Raji (cell line): ENCODE data around the gene PEX10.

Source experiments
- POLR2A ChIP-seq: IDR thresholded peaks from 2 replicates; pipeline ENCODE4 v1.6.1; 2011; ENCODE audit warnings: low read depth, low read length, control low read depth; ENCODE audit not compliant: insufficient read depth

The PEX10 gene

GRCh38 chr1:2430592-2430973, 18.2 kb upstream of the PEX10 start:
- no peak for TF ChIP-seq POLR2A

- no peak for TF ChIP-seq POLR2A
Measured at GRCh38 chr1:2429780-2430591, 17.6 kb upstream of the PEX10 start.

GRCh38 chr1:2428490-2428889, 16.1 kb upstream of the PEX10 start:
- TF ChIP-seq POLR2A: no peak

- TF ChIP-seq POLR2A: no peak
Measured at GRCh38 chr1:2427976-2428375, 15.6 kb upstream of the PEX10 start.

- no peak for TF ChIP-seq POLR2A
Measured at GRCh38 chr1:2427051-2427450, 14.7 kb upstream of the PEX10 start.

- TF ChIP-seq POLR2A: no peak
Measured at GRCh38 chr1:2426540-2426939, 14.2 kb upstream of the PEX10 start.

GRCh38 chr1:2425892-2426291, 13.5 kb upstream of the PEX10 start:
- no peak for TF ChIP-seq POLR2A

GRCh38 chr1:2422523-2422922, 10.2 kb upstream of the PEX10 start:
- TF ChIP-seq POLR2A: no peak

- TF ChIP-seq POLR2A: no peak; the same call in 1 of the 2 replicates
Measured at GRCh38 chr1:2419416-2419815, 7.1 kb upstream of the PEX10 start.

GRCh38 chr1:2418791-2419320, 6.5 kb upstream of the PEX10 start:
- no peak; the same call in 1 of the 2 replicates for TF ChIP-seq POLR2A

GRCh38 chr1:2417833-2418225, 5.5 kb upstream of the PEX10 start:
- TF ChIP-seq POLR2A: no peak

GRCh38 chr1:2417083-2417832, 4.9 kb upstream of the PEX10 start:
- no peak; the same call in 1 of the 2 replicates for TF ChIP-seq POLR2A

- TF ChIP-seq POLR2A: peak; percentile 42
Measured at GRCh38 chr1:2416403-2416802, 4.0 kb upstream of the PEX10 start.

GRCh38 chr1:2415801-2416208, 3.4 kb upstream of the PEX10 start:
- no peak for TF ChIP-seq POLR2A

GRCh38 chr1:2415337-2415736, 3.0 kb upstream of the PEX10 start:
- TF ChIP-seq POLR2A: no peak
